Thyroid gland (tissue), 4 donors: ENCODE results near the gene TOLLIP. TPM values are rescaled to one million over a fixed set of nuclear protein-coding genes. Genes with fewer than 3 reads are reported as not detected.

Source experiments
- DNase-seq, 2 donors: peaks; one replicate each; pipeline ENCODE4 v3.0.0-alpha.2; 2019
- H3K27ac ChIP-seq, 3 donors: fragments of 200-600 bp; sonication (generic); 1 replicate in 2 of 3; 2 replicates in 1 of 3; pipeline ENCODE4 v1.5.1; 2016 to 2019; ENCODE audit warnings: mild to moderate bottlenecking in 1 of 3, moderate library complexity in 1 of 3
- H3K27me3 ChIP-seq: fragments of 200-600 bp; sonication (generic); one replicate; pipeline ENCODE4 v1.5.1; 2019
- H3K36me3 ChIP-seq, 2 donors: fragments of 200-600 bp; sonication (generic); one replicate each; pipeline ENCODE4 v1.5.1; 2016 to 2019
- H3K4me1 ChIP-seq, 2 donors: fragments of 200-600 bp; sonication (generic); one replicate each; pipeline ENCODE4 v1.5.1; 2017 to 2019
- H3K4me3 ChIP-seq, 3 donors: fragments of 200-600 bp; sonication (generic); replicated peaks in 1 of 3; 1 replicate in 2 of 3; 2 replicates in 1 of 3; pipeline ENCODE4 v1.5.1; 2016; ENCODE audit warnings: mild to moderate bottlenecking in 1 of 3
- H3K9me3 ChIP-seq: fragments of 200-600 bp; sonication (generic); one replicate; pipeline ENCODE4 v1.5.1; 2017
- CTCF ChIP-seq, 6 experiments: fragments of 200-600 bp in 3 of 6; fragments of 450-650 bp in 3 of 6; sonication (generic) in 3 of 6; IDR thresholded peaks; one replicate each; pipeline ENCODE4 v1.5.1; 2016 to 2019; ENCODE audit warnings: antibody characterized with exemption in 6 of 6, mild to moderate bottlenecking in 2 of 6, inconsistent platforms in 1 of 6, moderate library complexity in 1 of 6
- POLR2A ChIP-seq, 2 donors: fragments of 450-650 bp; IDR thresholded peaks; one replicate each; pipeline ENCODE4 v1.6.1; 2017; ENCODE audit warnings: antibody characterized with exemption in 2 of 2, mild to moderate bottlenecking in 2 of 2, moderate library complexity in 1 of 2
- WGBS, 2 donors: methylation state at CpG; one replicate each; pipeline ENCODE4 v1.1.5; 2017; 5-methylcytosine and 5-hydroxymethylcytosine counted together
- intact Hi-C: fragments of 100-400 bp; cut with DNase I; formaldehyde crosslinking; loops from one replicate; pipeline ENCODE4 v1.15.1; 2023
- total RNA-seq, 4 donors: library from RNA; depleted of rRNA; stranded (reverse); fragments of >200 nt; gene quantifications; one replicate each; pipeline ENCODE4 v1.2.3, GENCODE V29; 2016

The TOLLIP gene
- total RNA-seq, 4 donors from 2014 or later = 37.1 to 74.4 (median 65.7) TPM

GRCh38 chr11:1306186-1307162 is 3.0 kb downstream of the TOLLIP start:
- DNase-seq = no peak
- Histone ChIP-seq H3K27ac (no peak overlapping the region), H3K9me3 (no peaks in the 10 kb centered on the region), H3K27me3 (no peaks in the 10 kb centered on the region), H3K36me3 (no peaks in the 10 kb centered on the region), H3K4me1 (peaks cover 46 to 66% of the 10 kb centered on the region in 2 donors), H3K4me3 (no peak overlapping the region)
- intact Hi-C loops = loop anchor here (5.0 kb wide), 1 partner anchor 81 kb away; the partner anchor contains the start of gene BRSK2
- 90 to 95% methylated on average over 27 to 28 of the region's 30 CpGs for WGBS, 2 donors
- no peak for TF ChIP-seq POLR2A (IDR thresholded peaks at IDR 0.05)
- no peak for TF ChIP-seq CTCF (IDR thresholded peaks at IDR 0.05)

DNA sequence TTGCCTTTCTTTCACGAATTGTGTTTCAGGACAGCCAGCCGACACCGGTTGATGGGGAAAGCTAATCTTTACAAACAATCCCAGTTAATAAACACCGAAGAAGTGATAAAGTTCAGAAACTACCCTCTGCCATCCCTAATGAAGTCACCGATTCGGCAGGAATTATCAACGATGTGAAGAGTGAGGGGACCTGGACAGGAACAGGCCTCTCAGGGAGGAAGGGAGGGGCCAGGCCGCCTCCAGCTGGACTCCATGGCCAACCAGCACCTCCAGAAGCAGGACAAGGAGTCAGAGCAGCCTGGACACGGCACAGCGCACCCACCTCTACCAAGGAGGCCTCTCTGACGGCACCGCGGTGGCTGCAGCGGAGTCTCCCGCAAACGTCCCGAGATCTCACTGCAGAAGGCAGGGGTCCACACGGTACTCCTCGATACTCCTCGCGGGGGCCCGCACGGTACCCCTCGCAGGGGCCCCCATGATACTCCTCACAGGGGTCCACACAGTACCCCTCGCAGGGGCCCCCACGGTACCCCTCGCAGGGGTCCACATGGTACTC is 3.9 kb downstream of the TOLLIP start:
- 87 to 89% methylated on average over 26 to 27 of the region's 27 CpGs for WGBS, 2 donors
- no peak for TF ChIP-seq POLR2A (IDR thresholded peaks at IDR 0.05)
- TF ChIP-seq CTCF (IDR thresholded peaks at IDR 0.05) = no peak
- Histone ChIP-seq H3K4me1 (peaks cover 46 to 68% of the 10 kb centered on the region in 2 donors), H3K36me3 (no peaks in the 10 kb centered on the region), H3K27ac (no peak overlapping the region), H3K9me3 (no peaks in the 10 kb centered on the region), H3K4me3 (no peak overlapping the region), H3K27me3 (no peaks in the 10 kb centered on the region)
- intact Hi-C loops = loop anchor here (5.0 kb wide), 1 partner anchor 82 kb away; the partner anchor contains the start of gene BRSK2
- DNase-seq = no peak

GRCh38 chr11:1305063-1305495 is 4.4 kb downstream of the TOLLIP start:
- no peak for DNase-seq
- Histone ChIP-seq H3K9me3 (no peaks in the 10 kb centered on the region), H3K4me3 (no peak overlapping the region), H3K4me1 (peaks cover 44 to 66% of the 10 kb centered on the region in 2 donors), H3K27me3 (no peaks in the 10 kb centered on the region), H3K27ac (no peak overlapping the region), H3K36me3 (no peaks in the 10 kb centered on the region)
- intact Hi-C loops = loop anchor here (5.0 kb wide), 1 partner anchor 82 kb away; the partner anchor contains the start of gene BRSK2
- 84 to 88% methylated on average over 13 of the region's 13 CpGs for WGBS, 2 donors
- no peak for TF ChIP-seq POLR2A (IDR thresholded peaks at IDR 0.05)
- TF ChIP-seq CTCF (IDR thresholded peaks at IDR 0.05) = no peak

DNA sequence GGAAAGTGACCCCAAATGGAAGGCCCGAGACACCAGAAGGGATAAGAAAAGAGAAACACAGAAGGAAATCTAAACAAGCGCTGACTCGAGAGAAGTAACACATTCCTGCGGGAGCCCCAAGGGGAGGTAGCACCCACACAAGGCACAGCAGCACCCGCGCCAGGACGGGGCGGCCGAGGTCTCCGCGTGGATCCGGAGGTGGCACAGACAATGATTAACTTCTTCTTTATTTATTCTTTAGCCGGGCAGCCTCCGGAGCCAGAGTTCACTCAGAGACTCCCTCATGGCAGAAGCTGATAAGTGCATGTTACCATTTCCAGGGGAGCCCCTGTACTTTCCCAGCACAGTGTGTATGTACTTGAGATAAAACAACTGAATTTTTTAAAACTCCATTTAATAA is 5.1 kb downstream of the TOLLIP start:
- Histone ChIP-seq H3K27ac (peak overlapping the region in 1 of 3 donors; percentile 48), H3K9me3 (no peaks in the 10 kb centered on the region), H3K4me3 (no peak overlapping the region), H3K36me3 (no peaks in the 10 kb centered on the region), H3K27me3 (no peaks in the 10 kb centered on the region), H3K4me1 (peaks cover 50 to 71% of the 10 kb centered on the region in 2 donors)
- 88 to 91% methylated on average over 14 of the region's 14 CpGs for WGBS, 2 donors
- intact Hi-C loops = loop anchor here (5.0 kb wide), 1 partner anchor 42 kb away; no protein-coding TSS in a partner anchor
- DNase-seq = no peak
- TF ChIP-seq CTCF (IDR thresholded peaks at IDR 0.05) (no peak), POLR2A (IDR thresholded peaks at IDR 0.05) (no peak)
